Endothelial cell of umbilical vein (primary cell): ENCODE data around the gene ZSWIM4. TPM values are rescaled to one million over a fixed set of nuclear protein-coding genes. Genes with fewer than 3 reads are reported as not detected.

ENCODE experiments used
- Bru-seq: library from RNA; stranded (reverse); fragments of 400-500 nt; gene quantifications from one replicate; lab custom pipeline; 2021; lab: Mats Ljungman, UMichigan
- BruChase-seq, 2 experiments: library from RNA; stranded (reverse); fragments of 400-500 nt; gene quantifications; one replicate each; lab custom pipeline; 2021; lab: Mats Ljungman, UMichigan
- BruUV-seq: library from RNA; stranded (reverse); fragments of 400-500 nt; replicated peaks from 2 replicates; lab custom pipeline; 2021; lab: Mats Ljungman, UMichigan
- CTCF ChIA-PET: fragments of 300-600, 350-600 bp; sonication (Branson Sonifier 250); formaldehyde crosslinking; loops from one replicate; lab custom pipeline; 2021; ENCODE audit warnings: antibody characterized with exemption, inconsistent platforms; lab: Charles Lee
- POLR2A ChIA-PET: fragments of 300-600, 350-600 bp; sonication (Branson Sonifier 250); formaldehyde crosslinking; loops from one replicate; lab custom pipeline; 2021; ENCODE audit warnings: antibody characterized with exemption, inconsistent platforms; lab: Charles Lee
- DNase-seq: peaks from one replicate; pipeline ENCODE4 v3.0.0-alpha.2; 2011; ENCODE audit warnings: low read depth, low spot score
- FAIRE-seq: peaks from 2 replicates; lab custom pipeline; 2011; peaks lifted over from hg19 to GRCh38; lab: Jason Lieb, UNC
- H2AFZ ChIP-seq: 2 replicates; pipeline ENCODE4 v1.6.0; 2012; ENCODE audit warnings: low read depth, low read length, control low read depth, inconsistent platforms
- H3K27ac ChIP-seq: 2 replicates; pipeline ENCODE4 v1.5.1; 2011; ENCODE audit warnings: low read depth, mild to moderate bottlenecking, control low read depth, low read length, moderate library complexity; ENCODE audit not compliant: insufficient read depth
- H3K27me3 ChIP-seq, 2 experiments: 2 replicates each; pipeline versions ENCODE4 v1.6.0 to v1.6.1; 2011; ENCODE audit warnings: low read length in 2 of 2, mixed read lengths in 1 of 2; ENCODE audit not compliant: control insufficient read depth in 2 of 2, insufficient read depth in 2 of 2
- H3K36me3 ChIP-seq, 2 experiments: 2 replicates in 1 of 2; 3 replicates in 1 of 2; pipeline ENCODE4 v1.5.1; 2011; ENCODE audit warnings: low read length in 2 of 2, mild to moderate bottlenecking in 1 of 2, moderate library complexity in 1 of 2; ENCODE audit not compliant: control insufficient read depth in 2 of 2, insufficient read depth in 2 of 2; ENCODE audit errors: extremely low read depth in 1 of 2
- H3K4me1 ChIP-seq: 3 replicates; pipeline ENCODE4 v1.5.1; 2011; ENCODE audit warnings: mild to moderate bottlenecking, low read length; ENCODE audit not compliant: control insufficient read depth, insufficient read depth; ENCODE audit errors: extremely low read depth
- H3K4me2 ChIP-seq: 2 replicates; pipeline ENCODE4 v1.6.1; 2011; ENCODE audit warnings: low read length, control low read depth, mixed read lengths; ENCODE audit not compliant: insufficient read depth
- H3K4me3 ChIP-seq, 3 experiments: fragments of 200-600 bp in 1 of 3; sonication (generic), shearing (Covaris generic) in 1 of 3; replicated peaks in 1 of 3; 2 replicates each; pipeline ENCODE4 v1.5.1; 2011 to 2016; ENCODE audit warnings: control low read depth in 3 of 3, low read length in 3 of 3, mild to moderate bottlenecking in 2 of 3, inconsistent platforms in 1 of 3, low read depth in 1 of 3, moderate library complexity in 1 of 3; ENCODE audit not compliant: insufficient read depth in 1 of 3
- H3K79me2 ChIP-seq: 2 replicates; pipeline ENCODE4 v1.6.0; 2012; ENCODE audit warnings: low read length, inconsistent platforms; ENCODE audit not compliant: control insufficient read depth, insufficient read depth
- H3K9ac ChIP-seq: replicated peaks from 2 replicates; pipeline ENCODE3; 2011; ENCODE audit warnings: low read length, control low read depth; ENCODE audit not compliant: insufficient read depth; ENCODE audit errors: extremely low read depth
- H3K9me1 ChIP-seq: replicated peaks from 3 replicates; pipeline ENCODE4 v1.6.0; 2011; ENCODE audit warnings: mild to moderate bottlenecking, low read length; ENCODE audit not compliant: control insufficient read depth, insufficient read depth; ENCODE audit errors: extremely low read depth
- H3K9me3 ChIP-seq: replicated peaks from 2 replicates; pipeline ENCODE4 v1.5.1; 2012; ENCODE audit warnings: low read length, inconsistent platforms; ENCODE audit not compliant: control insufficient read depth, insufficient read depth
- H4K20me1 ChIP-seq: replicated peaks from 2 replicates; pipeline ENCODE3; 2011; ENCODE audit warnings: mild to moderate bottlenecking, low read length; ENCODE audit not compliant: control insufficient read depth, insufficient read depth; ENCODE audit errors: extremely low read depth
- EZH2 ChIP-seq: IDR thresholded peaks from 2 replicates; pipeline ENCODE4 v1.6.1; 2012; ENCODE audit warnings: borderline replicate concordance, low read depth, mild to moderate bottlenecking, moderate library complexity, low read length, inconsistent platforms; ENCODE audit not compliant: severe bottlenecking
- FOS ChIP-seq: IDR thresholded peaks from 2 replicates; pipeline ENCODE4 v1.6.1; 2011; ENCODE audit warnings: mild to moderate bottlenecking, low read length, moderate library complexity, borderline replicate concordance; ENCODE audit not compliant: insufficient read depth
- GATA2 ChIP-seq: IDR thresholded peaks from 2 replicates; pipeline ENCODE4 v1.7.0; 2011; ENCODE audit warnings: low read depth, mild to moderate bottlenecking, moderate library complexity, mixed read lengths, low read length; ENCODE audit not compliant: insufficient read length, insufficient read depth
- JUN ChIP-seq: IDR thresholded peaks from 2 replicates; pipeline ENCODE4 v1.6.1; 2011; ENCODE audit warnings: borderline replicate concordance, low read depth; ENCODE audit not compliant: insufficient read length, insufficient read depth
- MYC ChIP-seq: IDR thresholded peaks from one replicate; pipeline ENCODE4 v1.6.1; 2011; ENCODE audit warnings: mild to moderate bottlenecking, low read depth, low read length
- POLR2A ChIP-seq: IDR thresholded peaks from 2 replicates; pipeline ENCODE4 v1.6.1; 2012; ENCODE audit warnings: low read depth, mild to moderate bottlenecking, control low read depth, low read length
- POLR2AphosphoS5 ChIP-seq: IDR thresholded peaks from 2 replicates; pipeline ENCODE4 v1.6.1; 2012; ENCODE audit warnings: low read depth, mild to moderate bottlenecking, control low read depth, low read length, moderate library complexity; ENCODE audit not compliant: insufficient read depth
- dilution Hi-C: fragments of 300-500 bp; cut with MboI; formaldehyde crosslinking; loops from one replicate; pipeline ENCODE4 v1.15.0; 2019; ENCODE audit warnings: low sequenced_read_pairs; ENCODE audit not compliant: extremely low pct_ligation_motif_present
- intact Hi-C: fragments of 100-400 bp; cut with micrococcal nuclease; formaldehyde crosslinking; loops from one replicate; pipeline ENCODE4 v1.10.0; 2022
- long read RNA-seq: library from polyadenylated mRNA; stranded (forward); transcript quantifications from one replicate; pipeline ENCODE4 v2.0.0, GENCODE V29; 2021
- polyA minus RNA-seq, 3 experiments: library from RNA; depleted of rRNA, polyadenylated mRNA; stranded (reverse); fragments of >200 nt; gene quantifications; 1 replicate in 1 of 3; 2 replicates in 2 of 3; pipeline ENCODE4 v1.2.3, GENCODE V29; 2011
- polyA plus RNA-seq, 4 experiments: library from polyadenylated mRNA; depleted of rRNA in 3 of 4; stranded (reverse) in 3 of 4; unstranded in 1 of 4; fragments of >200 nt; gene quantifications; 2 replicates each; pipeline versions ENCODE4 v1.2.1 to v1.2.3, GENCODE V29; 2011 to 2012; ENCODE audit warnings: missing spikeins in 1 of 4
- total RNA-seq: library from RNA; stranded (reverse); gene quantifications from 2 replicates; pipeline ENCODE4 v1.2.3, GENCODE V29; 2021

ZSWIM4 gene
- total RNA-seq (23.1 and 26.6 TPM in 2 replicates), polyA plus RNA-seq (12.7 and 14.9 TPM in 2 replicates), polyA minus RNA-seq (13.0 and 15.9 TPM in 2 replicates), Bru-seq, nascent RNA (percentile 53 among the genes with signal in this experiment), BruChase-seq, experiment 1, labeled RNA remaining after a 6-hour chase (percentile 63 among the genes with signal in this experiment), BruChase-seq, experiment 2, labeled RNA remaining after a 2-hour chase (percentile 57 among the genes with signal in this experiment)
- polyA plus RNA-seq (2011; cell fraction: cytosol; rRNA removed) = 8.0 and 11.1 TPM in 2 replicates
- 11.2 and 13.0 TPM in 2 replicates for polyA plus RNA-seq (2011; cell fraction: nucleus; rRNA removed)
- polyA plus RNA-seq (2012) = 7.9 and 16.2 TPM in 2 replicates
- 3.5 TPM for polyA minus RNA-seq (2011; cell fraction: cytosol; rRNA and poly(A)+ RNA removed)
- 8.1 and 16.3 TPM in 2 replicates for polyA minus RNA-seq (2011; cell fraction: nucleus; rRNA and poly(A)+ RNA removed)
- long read RNA-seq, full-length matches to known transcripts = 1 of 18 reads
- long read RNA-seq, partial matches to known transcripts = 4 of 18 reads
- long read RNA-seq, other reads (novel, unspliced or antisense) = 13 of 18 reads

- Histone ChIP-seq H3K36me3 (no peaks in the 10 kb centered on the region), H3K27ac (peak within 1 kb of the TSS; percentile 95), H3K9me3 (no peaks in the 10 kb centered on the region), H3K4me3 (peak within 1 kb of the TSS; percentile 72 to 97 (median 87)), H2AFZ (peak within 1 kb of the TSS; percentile 69), H3K9ac (peak within 1 kb of the TSS; percentile 94), H3K4me2 (peak within 1 kb of the TSS; percentile 96), H3K4me1 (peaks cover 20% of the 10 kb centered on the region), H3K79me2 (peaks cover 10% of the 10 kb centered on the region), H3K9me1 (no peaks in the 10 kb centered on the region), H3K27me3 (no peaks in the 10 kb centered on the region), H4K20me1 (no peaks in the 10 kb centered on the region)
- intact Hi-C loops = loop anchor here (1.0 to 2.0 kb wide), 3 partner anchors 8 to 38 kb away; partner anchors contain the start of gene C19orf53
- dilution Hi-C loops = no loop called here
- CTCF ChIA-PET = interaction anchor here (1.0 to 5.7 kb wide), 7 partner anchors 10 to 68 kb away, joined by 3 to 48 read pairs (median 7); partner anchors contain the start of genes C19orf53 and MRI1
- TSS peak; percentile 88 for BruUV-seq
- no peak for TF ChIP-seq JUN
- no peak for TF ChIP-seq EZH2
- TF ChIP-seq POLR2AphosphoS5 = peak; percentile 18
- no peak for TF ChIP-seq GATA2
- peak; percentile 5 for TF ChIP-seq POLR2A
- no peak for TF ChIP-seq FOS
- TF ChIP-seq MYC = no peak
- peak; percentile 100 for DNase-seq
- POLR2A ChIA-PET = interaction anchor here (0.7 to 2.3 kb wide), 6 partner anchors 13 to 47 kb away, joined by 4 to 9 read pairs (median 5); partner anchors contain the start of gene C19orf53
- peak; percentile 93 for FAIRE-seq
Measured at GRCh38 chr19:13794757-13795589, at the start of gene ZSWIM4. TSS of gene ZSWIM4 (plus strand) at chr19:13795443. CDS start at chr19:13795649, 206 bp downstream.
